Activated naive CD8-positive, alpha-beta T cell treated with anti-CD3 and anti-CD28 coated beads for 36 hours (primary cell): ENCODE measurements around the gene ZBTB11. TPM values are rescaled to one million over a fixed set of nuclear protein-coding genes. Genes with fewer than 3 reads are reported as not detected.
"Not testable (repeated sequence)": the region's sequence is repeated elsewhere in the genome, so short reads cannot be mapped to it uniquely, and the experiment has no call there.

ENCODE experiments used
- DNase-seq: peaks from one replicate; pipeline ENCODE4 v3.0.0; 2021
- H3K27ac Mint-ChIP-seq: one replicate; pipeline ENCODE4 v1.8.0; 2022; ENCODE audit warnings: mild to moderate bottlenecking, moderate library complexity, mixed read lengths
- H3K27me3 Mint-ChIP-seq: one replicate; pipeline ENCODE4 v1.8.0; 2022; ENCODE audit warnings: mild to moderate bottlenecking, mixed read lengths
- H3K36me3 Mint-ChIP-seq: one replicate; pipeline ENCODE4 v1.8.0; 2021; ENCODE audit warnings: mild to moderate bottlenecking, mixed read lengths
- H3K4me1 Mint-ChIP-seq: one replicate; pipeline ENCODE4 v1.8.0; 2021; ENCODE audit warnings: mixed read lengths
- H3K4me3 Mint-ChIP-seq: one replicate; pipeline ENCODE4 v1.8.0; 2022; ENCODE audit warnings: mild to moderate bottlenecking, moderate library complexity, mixed read lengths
- H3K9me3 Mint-ChIP-seq: one replicate; pipeline ENCODE4 v1.8.0; 2022; ENCODE audit warnings: mixed read lengths
- total RNA-seq, 2 experiments: library from RNA; stranded (reverse); gene quantifications; one replicate each; pipeline ENCODE4 v1.2.3, GENCODE V29; 2021

Gene ZBTB11
- total RNA-seq, 2 experiments from 2014 or later, result 23.8 to 24.3 TPM

DNA sequence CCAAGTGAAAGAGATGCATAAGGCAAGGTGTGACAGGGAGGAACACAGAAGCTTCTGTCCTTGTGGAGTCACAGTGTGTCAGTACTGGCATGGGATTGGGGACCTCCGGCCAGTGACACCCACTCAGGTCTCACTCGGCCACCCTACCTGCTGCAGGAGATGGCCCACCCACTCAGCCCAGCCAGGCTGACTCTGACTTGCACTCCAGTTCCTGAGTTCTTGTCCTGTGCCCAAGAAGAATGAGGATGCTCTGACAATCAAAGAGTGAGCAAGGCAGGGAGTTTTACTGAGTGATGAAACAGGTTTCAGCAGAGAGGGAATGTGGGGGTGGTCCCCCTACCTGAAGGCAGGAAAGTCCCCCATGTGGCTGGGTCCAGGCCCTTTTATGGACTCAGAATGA is 52.1 kb downstream of the ZBTB11 start:
- peaks cover 4% of the 10 kb centered on the region for H3K36me3 Mint-ChIP-seq
- no peak for DNase-seq
- no peak overlapping the region for H3K27ac Mint-ChIP-seq
- H3K9me3 Mint-ChIP-seq, result no peaks in the 10 kb centered on the region
- H3K27me3 Mint-ChIP-seq, result no peaks in the 10 kb centered on the region
- no peak overlapping the region for H3K4me3 Mint-ChIP-seq
- H3K4me1 Mint-ChIP-seq, result peaks cover 1% of the 10 kb centered on the region

- Mint-ChIP-seq H3K27me3 (no peaks in the 10 kb centered on the region), H3K27ac (no peak overlapping the region)
These were observed 53.3 kb downstream of the ZBTB11 start for GRCh38 chr3:101623656-101624055.

DNA sequence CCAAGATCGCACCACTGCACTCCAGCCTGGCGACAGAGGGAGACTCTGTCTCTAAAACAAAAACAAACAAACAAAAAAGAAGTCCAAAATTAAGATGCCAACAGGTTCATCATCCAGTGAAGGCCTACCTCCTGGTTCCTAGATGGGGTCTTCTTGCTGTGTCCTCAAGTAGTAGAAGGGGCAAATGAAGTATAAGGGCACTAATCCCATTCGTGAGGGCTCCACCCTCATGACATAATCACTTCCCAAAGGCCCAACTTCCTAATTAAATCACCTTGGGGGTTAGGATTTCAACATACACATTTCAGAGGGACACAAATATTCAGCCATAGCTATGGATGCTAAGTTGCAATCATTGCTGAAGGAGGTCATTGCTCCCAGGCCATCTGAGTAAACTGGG is 57.2 kb downstream of the ZBTB11 start:
- H3K36me3 Mint-ChIP-seq, result peaks cover under 1% of the 10 kb centered on the region
- no peaks in the 10 kb centered on the region for H3K4me1 Mint-ChIP-seq
- no peak for DNase-seq
- H3K27ac Mint-ChIP-seq, result no peak overlapping the region
- H3K9me3 Mint-ChIP-seq, result no peaks in the 10 kb centered on the region
- H3K27me3 Mint-ChIP-seq, result no peaks in the 10 kb centered on the region
- no peak overlapping the region for H3K4me3 Mint-ChIP-seq

More at GRCh38 chr3:101623656-101624055, 53.3 kb downstream of the ZBTB11 start:
- peaks cover 4% of the 10 kb centered on the region for H3K36me3 Mint-ChIP-seq
- H3K4me3 Mint-ChIP-seq, result no peak overlapping the region
- no peak for DNase-seq
- no peaks in the 10 kb centered on the region for H3K4me1 Mint-ChIP-seq
- no peaks in the 10 kb centered on the region for H3K9me3 Mint-ChIP-seq

GRCh38 chr3:101618726-101619125 is 58.2 kb downstream of the ZBTB11 start:
- H3K27me3 Mint-ChIP-seq, result no peaks in the 10 kb centered on the region
- no peak overlapping the region for H3K27ac Mint-ChIP-seq
- no peak overlapping the region for H3K4me3 Mint-ChIP-seq
- no peaks in the 10 kb centered on the region for H3K36me3 Mint-ChIP-seq
- no peaks in the 10 kb centered on the region for H3K9me3 Mint-ChIP-seq
- no peaks in the 10 kb centered on the region for H3K4me1 Mint-ChIP-seq
- no peak for DNase-seq

GRCh38 chr3:101617478-101617877 is 59.5 kb downstream of the ZBTB11 start:
- no peaks in the 10 kb centered on the region for H3K27me3 Mint-ChIP-seq
- no peak overlapping the region for H3K4me3 Mint-ChIP-seq
- DNase-seq, result no peak
- no peak overlapping the region for H3K27ac Mint-ChIP-seq
- H3K4me1 Mint-ChIP-seq, result no peaks in the 10 kb centered on the region
- no peaks in the 10 kb centered on the region for H3K36me3 Mint-ChIP-seq
- no peaks in the 10 kb centered on the region for H3K9me3 Mint-ChIP-seq

DNA sequence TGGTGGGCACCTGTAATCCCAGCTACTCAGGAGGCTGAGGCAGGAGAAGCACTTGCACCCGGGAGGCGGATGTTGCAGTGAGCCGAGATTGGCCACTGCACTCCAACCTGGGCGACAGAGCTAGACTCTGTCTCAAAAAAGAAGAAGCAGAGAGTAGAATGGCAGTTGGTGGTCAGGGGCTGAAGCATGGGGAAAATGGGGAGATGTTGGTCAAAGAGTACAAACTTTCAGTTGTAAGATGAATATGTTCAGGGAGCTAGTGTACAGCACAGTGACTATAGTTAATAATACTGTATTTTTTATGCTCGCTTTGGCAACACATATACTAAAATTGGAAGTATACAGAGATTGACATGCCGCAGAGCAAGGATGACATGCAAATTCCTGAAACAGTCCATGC is 61.4 kb downstream of the ZBTB11 start:
- DNase-seq, result no peak
- Mint-ChIP-seq H3K9me3 (no peaks in the 10 kb centered on the region), H3K4me1 (no peaks in the 10 kb centered on the region), H3K4me3 (no peak overlapping the region), H3K27ac (no peak overlapping the region), H3K27me3 (no peaks in the 10 kb centered on the region), H3K36me3 (no peaks in the 10 kb centered on the region)

GRCh38 chr3:101613014-101613413 is 63.9 kb downstream of the ZBTB11 start:
- not testable (repeated sequence) for DNase-seq, H3K36me3 Mint-ChIP-seq, H3K27ac Mint-ChIP-seq

GRCh38 chr3:101611023-101611422 is 65.9 kb downstream of the ZBTB11 start:
- Mint-ChIP-seq H3K4me3 (no peak overlapping the region), H3K9me3 (no peaks in the 10 kb centered on the region), H3K36me3 (no peaks in the 10 kb centered on the region), H3K27me3 (no peaks in the 10 kb centered on the region), H3K27ac (no peak overlapping the region), H3K4me1 (no peaks in the 10 kb centered on the region)
- no peak for DNase-seq

More at GRCh38 chr3:101613014-101613413, 63.9 kb downstream of the ZBTB11 start:
- H3K4me3 Mint-ChIP-seq, H3K9me3 Mint-ChIP-seq, H3K27me3 Mint-ChIP-seq, H3K4me1 Mint-ChIP-seq: not testable (repeated sequence)

- H3K27me3 Mint-ChIP-seq, H3K4me1 Mint-ChIP-seq, DNase-seq, H3K4me3 Mint-ChIP-seq, H3K27ac Mint-ChIP-seq, H3K9me3 Mint-ChIP-seq: not testable (repeated sequence)
- H3K36me3 Mint-ChIP-seq, result peaks cover 12% of the 10 kb centered on the region
These were observed 71.5 kb downstream of the ZBTB11 start for GRCh38 chr3:101605398-101605797.

GRCh38 chr3:101603184-101603583 is 73.7 kb downstream of the ZBTB11 start:
- H3K4me3 Mint-ChIP-seq, result no peak overlapping the region
- peaks cover 3% of the 10 kb centered on the region for H3K4me1 Mint-ChIP-seq
- no peak for DNase-seq
- peaks cover 14% of the 10 kb centered on the region for H3K36me3 Mint-ChIP-seq
- H3K27ac Mint-ChIP-seq, result no peak overlapping the region
- H3K9me3 Mint-ChIP-seq, result peaks cover 1% of the 10 kb centered on the region
- H3K27me3 Mint-ChIP-seq, result no peaks in the 10 kb centered on the region

DNA sequence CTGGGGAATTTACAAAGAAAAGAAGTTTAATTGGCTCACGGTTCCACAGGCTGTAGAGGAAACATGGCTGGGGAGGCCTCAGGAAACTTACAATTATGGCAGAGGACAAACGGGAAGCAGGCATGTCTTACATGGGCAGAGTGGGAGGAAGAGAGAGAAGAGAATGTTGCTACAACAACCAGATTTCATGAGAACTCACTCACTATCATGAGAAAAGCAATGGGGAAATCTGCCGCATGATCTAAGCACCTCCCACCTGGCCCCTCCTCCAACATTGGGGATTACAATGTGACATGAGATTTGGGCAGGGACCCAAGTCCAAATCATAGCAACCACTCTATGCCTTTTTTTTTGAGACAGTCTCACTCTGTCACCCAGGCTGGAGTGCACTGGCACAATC is 74.2 kb downstream of the ZBTB11 start:
- Mint-ChIP-seq H3K9me3 (peaks cover 1% of the 10 kb centered on the region), H3K27me3 (no peaks in the 10 kb centered on the region), H3K4me1 (peaks cover 3% of the 10 kb centered on the region), H3K4me3 (no peak overlapping the region), H3K36me3 (peaks cover 14% of the 10 kb centered on the region), H3K27ac (no peak overlapping the region)
- DNase-seq, result no peak

Other genes with a start within 250 kb of the ZBTB11 start
- 10 to 100 TPM; 10.1 TPM for gene SENP7, start 163.9 kb downstream of the ZBTB11 start, total RNA-seq
- gene TRMT10C, start 115.3 kb downstream of the ZBTB11 start, total RNA-seq, result 10 to 100 TPM; 78.0 to 85.3 TPM
- gene PCNP, start 103.0 kb downstream of the ZBTB11 start, total RNA-seq, result 100 to 1,000 TPM; 181 to 186 TPM
- 1,000 to 10,000 TPM; 1,777 TPM for gene RPL24, start 9.6 kb upstream of the ZBTB11 start, total RNA-seq
- gene CEP97, start 47.5 kb upstream of the ZBTB11 start, total RNA-seq, result 10 to 100 TPM; 16.1 to 17.1 TPM
- gene NXPE3, start 102.1 kb upstream of the ZBTB11 start, total RNA-seq, result 10 to 100 TPM; 19.9 to 22.5 TPM
- gene NFKBIZ, start 172.4 kb upstream of the ZBTB11 start, total RNA-seq, result 10 to 100 TPM; 57.7 to 58.8 TPM